ENCODE measurements around the gene LRRC31. TPM values are rescaled to one million over a fixed set of nuclear protein-coding genes. Genes with fewer than 3 reads are reported as not detected.

Gene LRRC31
- total RNA-seq: not detected in 2 replicates

DNA sequence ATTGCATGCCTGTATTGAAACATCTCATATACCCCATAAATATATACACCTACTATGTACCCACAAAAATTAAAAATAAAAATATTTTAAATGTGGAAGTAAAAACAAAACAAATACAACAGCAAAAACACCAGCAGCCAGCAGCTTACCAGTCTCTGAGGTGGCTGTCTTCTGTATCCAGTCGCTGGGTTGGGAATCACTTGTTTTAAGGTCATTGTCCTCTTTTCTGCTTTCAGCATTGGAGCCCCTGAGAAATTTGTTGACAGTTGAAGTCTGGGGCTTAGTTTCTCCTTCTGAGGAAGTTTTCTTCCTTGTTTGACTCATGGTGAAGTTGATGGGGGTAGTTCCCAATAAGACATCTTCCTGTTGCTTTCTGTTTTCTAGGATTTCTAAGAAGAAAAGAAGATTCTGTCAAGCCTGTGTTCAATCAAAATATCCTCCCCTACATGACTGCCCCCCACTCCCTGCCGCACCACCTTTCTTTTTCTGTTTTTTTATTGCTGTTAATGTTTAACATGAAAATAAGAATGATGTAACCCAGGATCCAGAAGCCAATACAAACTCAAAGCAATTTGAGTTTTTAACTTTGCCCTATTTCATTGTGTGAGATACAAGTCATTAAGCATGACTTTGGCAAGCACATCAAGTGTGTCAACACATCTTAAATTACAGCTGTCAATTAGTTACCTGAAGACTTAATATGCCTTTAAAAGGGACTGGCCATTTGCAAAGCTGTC lies at the start of gene LRRC31:
Gene LRRC31, minus strand, starts transcription at position 452 of the 737 bp plus-strand sequence. Its CDS starts 128 bp downstream, at position 324.

DNA sequence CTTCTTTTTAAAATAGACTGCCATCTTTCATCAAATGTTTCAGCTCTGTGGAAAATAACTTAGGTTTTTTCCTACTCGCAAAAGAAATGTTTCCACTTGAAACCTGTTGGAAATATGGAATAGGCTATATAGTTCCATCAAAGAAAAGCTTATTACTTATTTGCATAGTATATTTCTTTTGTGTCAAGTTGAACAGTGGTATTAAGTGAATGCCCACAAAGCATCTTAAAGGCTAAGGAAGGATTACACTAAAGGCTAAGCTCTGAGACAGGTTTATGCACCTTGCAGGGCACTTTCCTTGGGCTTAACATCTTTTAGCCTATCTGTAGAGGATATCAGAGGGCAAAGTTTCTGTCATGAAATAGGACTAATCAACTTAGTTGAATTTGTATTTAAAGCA lies 41.5 kb upstream of the LRRC31 start, which contains the start of gene SAMD7:
Gene SAMD7, plus strand, starts transcription at position 301 of the 400 bp plus-strand sequence. CDS start 7,927 bp downstream, outside the sequence.

DNA sequence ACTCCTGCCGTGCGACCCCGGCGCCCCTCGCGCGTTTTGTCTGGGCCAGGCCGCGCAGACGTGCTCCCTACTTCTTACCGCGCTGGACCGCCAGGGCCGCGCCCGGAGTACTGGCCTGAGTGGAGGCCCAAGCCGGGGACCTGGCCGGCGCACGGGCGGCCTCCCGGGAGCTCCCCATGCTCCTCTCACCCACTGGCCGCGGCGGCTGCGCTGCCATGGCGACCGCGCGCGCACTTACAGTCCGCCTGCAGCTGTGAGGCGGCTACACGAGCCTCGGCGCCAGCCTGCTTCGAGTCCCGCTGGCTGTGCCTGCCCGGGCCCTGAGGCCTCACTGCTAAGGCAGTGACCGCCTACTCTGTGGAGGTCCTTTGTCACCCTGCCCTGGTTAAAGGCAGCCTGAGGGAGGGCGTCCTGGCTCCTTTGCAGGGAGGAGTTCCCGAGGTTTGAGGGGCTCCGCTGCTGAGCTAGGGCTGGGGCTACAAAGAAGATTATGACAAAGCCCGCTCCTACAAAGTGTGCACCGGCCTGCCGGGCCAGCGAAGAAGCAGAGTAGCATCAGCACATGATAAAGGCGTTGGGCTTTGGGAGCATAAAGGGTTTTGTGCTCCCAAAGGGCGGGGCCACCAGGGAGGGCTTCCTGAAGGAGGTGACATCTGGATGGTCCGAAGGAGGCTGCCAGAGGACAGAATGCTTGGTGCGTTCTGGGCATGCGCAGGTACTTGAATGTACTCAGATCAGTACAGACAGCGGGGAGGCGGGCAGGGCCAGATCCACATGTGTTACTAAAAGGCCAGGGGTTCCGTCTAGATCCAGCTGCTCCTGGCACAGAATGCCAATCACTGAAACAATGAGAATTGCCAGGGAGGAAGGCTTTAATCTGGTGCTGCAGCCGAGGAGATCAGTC lies 57.2 kb downstream of the LRRC31 start, which contains the start of the genes LRRC34 and LRRIQ4:
Gene LRRC34, minus strand, starts transcription at position 573 of the 904 bp plus-strand sequence. Its CDS starts 356 bp downstream, at position 217.
Gene LRRIQ4, plus strand, starts transcription at position 539 of the 904 bp plus-strand sequence. CDS start 9,052 bp downstream, outside the sequence.

Other genes starting within 250 kb of the LRRC31 start
- 14.1 and 32.2 TPM in 2 replicates for gene MECOM, start 206.2 kb downstream of the LRRC31 start, total RNA-seq
- 199 and 580 TPM in 2 replicates for gene TERC, start 104.9 kb downstream of the LRRC31 start, total RNA-seq
- 3.1 and 4.4 TPM in 2 replicates for gene ACTRT3, start 100.4 kb downstream of the LRRC31 start, total RNA-seq
- gene MYNN, start 96.5 kb downstream of the LRRC31 start, total RNA-seq: 21.1 and 23.6 TPM in 2 replicates
- gene LRRIQ4, start 57.1 kb downstream of the LRRC31 start, total RNA-seq: 0.19 TPM in 1 of 2 replicates, not detected in the other
- 1.1 and 2.9 TPM in 2 replicates for gene LRRC34, start 57.0 kb downstream of the LRRC31 start, total RNA-seq
- not detected in 2 replicates for gene SAMD7, start 41.6 kb upstream of the LRRC31 start, total RNA-seq
- 65.7 and 82.4 TPM in 2 replicates for gene SEC62, start 96.9 kb upstream of the LRRC31 start, total RNA-seq
- gene GPR160, start 168.1 kb upstream of the LRRC31 start, total RNA-seq: 0.19 and 2.0 TPM in 2 replicates